ENCODE measurements around the gene MAP1B. TPM values are rescaled to one million over a fixed set of nuclear protein-coding genes. Genes with fewer than 3 reads are reported as not detected.

Gene MAP1B
- total and polyA plus RNA-seq, 2 of the 4 experiments (the other 2 are of a cell fraction) = 41.1 to 183 TPM

DNA sequence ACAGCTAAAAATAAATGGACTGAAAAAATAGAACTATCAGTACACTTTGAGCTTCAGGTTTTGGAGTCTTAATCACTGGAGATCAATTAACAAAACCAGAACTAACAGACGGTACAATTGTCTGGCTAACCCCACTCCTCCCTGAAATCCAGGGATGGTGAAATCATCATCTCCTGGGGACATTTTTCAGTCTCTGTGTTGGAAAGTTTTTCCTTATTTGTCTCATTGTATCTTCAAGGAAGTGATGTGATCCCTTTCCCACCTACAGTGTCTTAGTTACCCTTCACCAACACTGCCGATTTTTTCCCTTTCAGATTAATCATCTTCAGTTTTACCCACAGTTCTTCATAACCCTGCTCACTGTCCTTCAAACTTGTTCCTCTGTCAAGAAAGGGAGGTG is 81.9 kb downstream of the MAP1B start:
- no peak overlapping the region for H3K4ac ChIP-seq (ENCODE audit: low read depth, low read length)
- no peak overlapping the region for H2AFZ ChIP-seq (replicated peaks; ENCODE audit: low read length, poor library complexity)
- no peak overlapping the region for H2BK5ac ChIP-seq (ENCODE audit: low read depth, low read length, poor library complexity, severe bottlenecking)
- ChIA-PET CTCF (no interaction called here), POLR2A (ENCODE audit: unreplicated experiment) (no interaction called here)
- H2BK120ac ChIP-seq (ENCODE audit: low read depth, low read length) = no peak overlapping the region
- ATAC-seq (ENCODE audit: low read depth) (no peak), DNase-seq (no peak)
- H3K27me3 ChIP-seq (ENCODE audit: control insufficient read depth, insufficient read depth, low read length) = no peaks in the 10 kb centered on the region
- no peak overlapping the region for H2AK9ac ChIP-seq (replicated peaks; ENCODE audit: low read depth, low read length, poor library complexity)
- no peak overlapping the region for H2BK15ac ChIP-seq (ENCODE audit: low read depth, low read length)
- H3K27ac ChIP-seq (ENCODE audit: insufficient read depth, low read length) = no peak overlapping the region
- no peak overlapping the region for H3K4me2 ChIP-seq (ENCODE audit: low read depth, low read length)
- H3K36me3 ChIP-seq (ENCODE audit: control insufficient read depth, insufficient read depth, low read length) = peaks cover 46% of the 10 kb centered on the region
- no peak overlapping the region for H2AK5ac ChIP-seq (ENCODE audit: low read depth, low read length)
- in situ Hi-C loops (cut with MboI; ENCODE audit: low sequenced_read_pairs) = no loop called here
- intact Hi-C loops (cut with micrococcal nuclease) = no loop called here
- H3K4me3 ChIP-seq (ENCODE audit: insufficient read depth, low read depth, low read length) = no peak overlapping the region
- H3K4me1 ChIP-seq (ENCODE audit: control insufficient read depth, insufficient read depth, low read length) = peaks cover 6% of the 10 kb centered on the region
- no peak overlapping the region for H4K5ac ChIP-seq (ENCODE audit: low read depth, low read length)
- TF ChIP-seq SMC3 (IDR thresholded peaks at IDR 0.05; ENCODE audit: low read depth, low read length) = no peak
- no peak for TF ChIP-seq CHD1 (IDR thresholded peaks at IDR 0.05; ENCODE audit: low read depth, low read length)
- no peak for TF ChIP-seq RAD21 (IDR thresholded peaks at IDR 0.05; ENCODE audit: low read length)
- TF ChIP-seq NFE2L2 (IDR thresholded peaks at IDR 0.05; ENCODE audit: low read depth, low read length) = no peak
- TF ChIP-seq ELK1 (IDR thresholded peaks at IDR 0.05; ENCODE audit: borderline replicate concordance, low read depth, low read length) = no peak
- no peak for TF ChIP-seq MAFK (IDR thresholded peaks at IDR 0.05; ENCODE audit: low read depth, low read length)
- TF ChIP-seq FOS (IDR thresholded peaks at IDR 0.05; ENCODE audit: low read depth, low read length) = no peak
- TF ChIP-seq RCOR1 (IDR thresholded peaks at IDR 0.05; ENCODE audit: insufficient replicate concordance, low read length) = no peak
- H3K18ac ChIP-seq (ENCODE audit: low read depth, low read length) = no peak overlapping the region
- peaks cover 59 to 87% of the 10 kb centered on the region in 2 experiments for H3K79me1 ChIP-seq (ENCODE audit: low read depth in 1 of 2, low read length in 2 of 2)
- no peak overlapping the region for H3K56ac ChIP-seq (ENCODE audit: extremely low read depth, insufficient read depth, low read length)
- no peak overlapping the region for H3K9ac ChIP-seq (ENCODE audit: low read depth, low read length)
- no peak overlapping the region for H4K8ac ChIP-seq (ENCODE audit: low read depth in 2 of 2, low read length in 2 of 2)
- 0 out of 2 replicates have a peak, but pooled peaks cover 4% of the 10 kb centered on the region for H4K20me1 ChIP-seq (ENCODE audit: insufficient read depth, low read length)
- BruUV-seq (replicated peaks) = no TSS peak
- no peak overlapping the region for H3K14ac ChIP-seq (replicated peaks; ENCODE audit: low read depth, low read length)
- H3K9me3 ChIP-seq (ENCODE audit: control insufficient read depth, insufficient read depth, low read length) = no peaks in the 10 kb centered on the region
- dilution Hi-C loops (cut with HindIII; ENCODE audit: low sequenced_read_pairs, unreplicated experiment) = no loop called here
- H3K23ac ChIP-seq (ENCODE audit: low read depth, low read length) = no peak overlapping the region
- H3K9me1 ChIP-seq (ENCODE audit: insufficient read depth, low read length) = peaks cover 19% of the 10 kb centered on the region
- no peak overlapping the region for H2BK20ac ChIP-seq (ENCODE audit: low read depth, low read length)
- WGBS, 2 experiments (ENCODE audit: extremely low coverage in 2 of 2, insufficient read length in 1 of 2) = no CpG with 5 or more reads among the region's 2 CpGs
- H4K91ac ChIP-seq (ENCODE audit: insufficient read depth, low read depth, low read length) = no peak overlapping the region
